ENCODE measurements around the gene PDE4D. TPM values are rescaled to one million over a fixed set of nuclear protein-coding genes. Genes with fewer than 3 reads are reported as not detected.
"Not testable (repeated sequence)": the region's sequence is repeated elsewhere in the genome, so short reads cannot be mapped to it uniquely, and the experiment has no call there.

PDE4D gene
- total RNA-seq, 1 donor from 2014 or later, result 11.8 TPM

DNA sequence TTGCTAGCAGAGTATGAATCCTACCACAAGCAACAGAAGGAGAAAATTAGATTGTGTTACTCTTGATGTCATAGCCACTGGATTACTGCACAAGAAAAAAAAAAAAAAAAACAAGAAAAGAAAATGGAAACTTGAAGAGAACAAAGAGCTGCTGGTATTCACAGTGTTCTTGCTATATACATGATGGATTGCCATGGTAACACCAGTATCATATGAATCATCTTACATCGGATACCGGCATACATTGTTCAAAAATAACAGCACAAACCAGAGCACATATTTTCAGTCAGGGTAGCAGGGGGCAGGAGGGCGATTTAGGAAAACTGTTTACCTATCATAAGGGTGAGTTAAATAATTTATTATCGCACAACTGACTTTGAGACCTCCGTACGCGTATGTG, 472.9 kb downstream of the PDE4D start:
- Mint-ChIP-seq H3K4me3 (no peak overlapping the region), H3K27ac (ENCODE audit: unreplicated experiment) (no peak overlapping the region), H3K36me3 (ENCODE audit: low read depth) (no peaks in the 10 kb centered on the region), H3K4me1 (no peaks in the 10 kb centered on the region), H3K9me3 (peaks cover 2% of the 10 kb centered on the region), H3K27me3 (ENCODE audit: low read depth) (no peaks in the 10 kb centered on the region)
- DNase-seq (ENCODE audit: low read depth, low spot score), result no peak
- TF ChIP-seq, protein P1, sequence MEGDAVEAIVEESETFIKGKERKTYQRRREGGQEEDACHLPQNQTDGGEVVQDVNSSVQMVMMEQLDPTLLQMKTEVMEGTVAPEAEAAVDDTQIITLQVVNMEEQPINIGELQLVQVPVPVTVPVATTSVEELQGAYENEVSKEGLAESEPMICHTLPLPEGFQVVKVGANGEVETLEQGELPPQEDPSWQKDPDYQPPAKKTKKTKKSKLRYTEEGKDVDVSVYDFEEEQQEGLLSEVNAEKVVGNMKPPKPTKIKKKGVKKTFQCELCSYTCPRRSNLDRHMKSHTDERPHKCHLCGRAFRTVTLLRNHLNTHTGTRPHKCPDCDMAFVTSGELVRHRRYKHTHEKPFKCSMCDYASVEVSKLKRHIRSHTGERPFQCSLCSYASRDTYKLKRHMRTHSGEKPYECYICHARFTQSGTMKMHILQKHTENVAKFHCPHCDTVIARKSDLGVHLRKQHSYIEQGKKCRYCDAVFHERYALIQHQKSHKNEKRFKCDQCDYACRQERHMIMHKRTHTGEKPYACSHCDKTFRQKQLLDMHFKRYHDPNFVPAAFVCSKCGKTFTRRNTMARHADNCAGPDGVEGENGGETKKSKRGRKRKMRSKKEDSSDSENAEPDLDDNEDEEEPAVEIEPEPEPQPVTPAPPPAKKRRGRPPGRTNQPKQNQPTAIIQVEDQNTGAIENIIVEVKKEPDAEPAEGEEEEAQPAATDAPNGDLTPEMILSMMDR (conservative IDR thresholded peaks at IDR 0.05), result no peak

- no peak overlapping the region for H3K27ac Mint-ChIP-seq (ENCODE audit: unreplicated experiment)
- TF ChIP-seq, protein P1 (conservative IDR thresholded peaks at IDR 0.05), result no peak
- no peaks in the 10 kb centered on the region for H3K36me3 Mint-ChIP-seq (ENCODE audit: low read depth)
- no peaks in the 10 kb centered on the region for H3K4me1 Mint-ChIP-seq
- peaks cover 2% of the 10 kb centered on the region for H3K9me3 Mint-ChIP-seq
- no peak for DNase-seq (ENCODE audit: low read depth, low spot score)
- H3K4me3 Mint-ChIP-seq, result no peak overlapping the region
- no peaks in the 10 kb centered on the region for H3K27me3 Mint-ChIP-seq (ENCODE audit: low read depth)
Measured at GRCh38 chr5:59418808-59419207, 474.7 kb downstream of the PDE4D start.

DNA sequence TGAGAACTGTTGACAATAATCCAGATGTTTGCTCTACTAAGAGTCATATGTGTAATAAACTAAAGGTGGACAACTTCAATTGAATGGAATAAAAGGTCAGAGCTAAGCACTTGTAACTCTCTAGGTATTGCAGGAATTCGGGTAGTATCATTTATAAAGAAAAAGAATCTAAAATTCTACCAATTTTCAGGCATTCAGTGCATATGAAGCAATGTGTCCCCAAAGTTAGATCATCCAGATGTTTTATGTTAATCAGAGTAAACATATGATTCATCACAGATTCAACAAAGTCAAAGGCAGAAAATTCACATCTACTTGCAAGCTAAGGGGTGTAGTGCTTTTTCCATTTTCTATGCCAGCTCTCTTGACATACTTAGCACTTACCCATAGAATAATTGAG, 477.1 kb downstream of the PDE4D start:
- TF ChIP-seq, protein P1 (conservative IDR thresholded peaks at IDR 0.05), result no peak
- no peak for DNase-seq (ENCODE audit: low read depth, low spot score)
- no peaks in the 10 kb centered on the region for H3K27me3 Mint-ChIP-seq (ENCODE audit: low read depth)
- H3K4me3 Mint-ChIP-seq, result no peak overlapping the region
- no peak overlapping the region for H3K27ac Mint-ChIP-seq (ENCODE audit: unreplicated experiment)
- peaks cover 2% of the 10 kb centered on the region for H3K9me3 Mint-ChIP-seq
- no peaks in the 10 kb centered on the region for H3K36me3 Mint-ChIP-seq (ENCODE audit: low read depth)
- no peaks in the 10 kb centered on the region for H3K4me1 Mint-ChIP-seq

DNA sequence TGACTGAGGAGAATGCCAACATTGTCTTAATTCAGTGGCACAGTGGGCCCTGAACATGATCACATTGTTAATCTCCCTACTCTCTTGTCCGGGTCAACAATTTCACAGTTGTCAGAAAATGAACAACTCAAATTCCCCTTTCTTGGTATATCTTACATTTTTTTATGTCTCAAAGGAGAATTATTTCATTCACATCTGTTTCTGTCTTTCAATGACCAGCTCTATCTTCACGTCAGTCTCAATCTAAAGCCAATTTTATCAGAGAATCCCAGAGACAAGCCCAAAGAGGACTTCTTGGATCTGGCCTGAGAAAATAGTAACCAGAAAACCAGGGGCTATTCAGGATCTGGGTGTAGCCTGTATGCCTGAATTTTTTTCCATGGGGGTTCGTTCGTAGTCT, 477.5 kb downstream of the PDE4D start:
- Mint-ChIP-seq H3K27me3 (ENCODE audit: low read depth) (no peaks in the 10 kb centered on the region), H3K4me3 (no peak overlapping the region), H3K4me1 (no peaks in the 10 kb centered on the region), H3K9me3 (peaks cover 2% of the 10 kb centered on the region), H3K36me3 (ENCODE audit: low read depth) (no peaks in the 10 kb centered on the region), H3K27ac (ENCODE audit: unreplicated experiment) (no peak overlapping the region)
- TF ChIP-seq, protein P1 (conservative IDR thresholded peaks at IDR 0.05), result no peak
- no peak for DNase-seq (ENCODE audit: low read depth, low spot score)

- Mint-ChIP-seq H3K27ac (ENCODE audit: unreplicated experiment) (no peak overlapping the region), H3K36me3 (ENCODE audit: low read depth) (peaks cover 5% of the 10 kb centered on the region), H3K9me3 (peaks cover 7% of the 10 kb centered on the region), H3K4me1 (no peaks in the 10 kb centered on the region), H3K27me3 (ENCODE audit: low read depth) (no peaks in the 10 kb centered on the region), H3K4me3 (no peak overlapping the region)
- TF ChIP-seq, protein P1 (conservative IDR thresholded peaks at IDR 0.05), result no peak
- no peak for DNase-seq (ENCODE audit: low read depth, low spot score)
Measured at GRCh38 chr5:59412428-59412827, 481.1 kb downstream of the PDE4D start.

GRCh38 chr5:59408997-59409396, 484.5 kb downstream of the PDE4D start:
- H3K9me3 Mint-ChIP-seq, result peaks cover 26% of the 10 kb centered on the region
- H3K27ac Mint-ChIP-seq (ENCODE audit: unreplicated experiment); H3K4me1 Mint-ChIP-seq; H3K4me3 Mint-ChIP-seq; H3K27me3 Mint-ChIP-seq (ENCODE audit: low read depth); DNase-seq (ENCODE audit: low read depth, low spot score): not testable (repeated sequence)
- peaks cover 13% of the 10 kb centered on the region for H3K36me3 Mint-ChIP-seq (ENCODE audit: low read depth)
